HFFc6 (cell line): ENCODE measurements around the gene HBG2. TPM values are rescaled to one million over a fixed set of nuclear protein-coding genes. Genes with fewer than 3 reads are reported as not detected.

Experiments
- DNase-seq: peaks from one replicate; pipeline ENCODE4 v3.0.0-alpha.2; 2018
- H3K27ac Mint-ChIP-seq: 2 replicates; pipeline ENCODE4 v1.8.0; 2020; ENCODE audit warnings: mild to moderate bottlenecking, mixed read lengths
- H3K27me3 Mint-ChIP-seq: 2 replicates; pipeline ENCODE4 v1.8.0; 2021; ENCODE audit warnings: mild to moderate bottlenecking, moderate library complexity, mixed read lengths; ENCODE audit not compliant: insufficient read depth
- H3K36me3 Mint-ChIP-seq: 2 replicates; pipeline ENCODE4 v1.8.0; 2021; ENCODE audit warnings: low read depth, mixed read lengths
- H3K4me1 Mint-ChIP-seq: 2 replicates; pipeline ENCODE4 v1.8.0; 2020; ENCODE audit warnings: low read depth, mixed read lengths
- H3K4me3 Mint-ChIP-seq: 2 replicates; pipeline ENCODE4 v1.8.0; 2020; ENCODE audit warnings: mild to moderate bottlenecking, moderate library complexity, mixed read lengths
- H3K9me3 Mint-ChIP-seq: 2 replicates; pipeline ENCODE4 v1.8.0; 2020; ENCODE audit warnings: mild to moderate bottlenecking, mixed read lengths
- total RNA-seq, 6 experiments: library from RNA; stranded (reverse); fragmentation: NEBNext Ultra II Directional; extraction: Animal tissue kit (Norgen Biotek cat#: 25700); gene quantifications; 2 replicates in 1 of 6; 3 replicates in 5 of 6; pipeline ENCODE4 v1.2.3, GENCODE V29; 2021
- TF ChIP-seq, protein P1 (sequence below): fragments of 200-600 bp; sonication (generic); IDR thresholded peaks from 2 replicates; pipeline ENCODE4 v1.5.0; 2021; ENCODE audit warnings: antibody characterized with exemption, mild to moderate bottlenecking

The HBG2 gene
- total RNA-seq, 6 experiments from 2014 or later, result not detected

GRCh38 chr11:5240458-5240857, 14.1 kb downstream of the HBG2 start:
- H3K27me3 Mint-ChIP-seq, result no peaks in the 10 kb centered on the region
- TF ChIP-seq, protein P1, sequence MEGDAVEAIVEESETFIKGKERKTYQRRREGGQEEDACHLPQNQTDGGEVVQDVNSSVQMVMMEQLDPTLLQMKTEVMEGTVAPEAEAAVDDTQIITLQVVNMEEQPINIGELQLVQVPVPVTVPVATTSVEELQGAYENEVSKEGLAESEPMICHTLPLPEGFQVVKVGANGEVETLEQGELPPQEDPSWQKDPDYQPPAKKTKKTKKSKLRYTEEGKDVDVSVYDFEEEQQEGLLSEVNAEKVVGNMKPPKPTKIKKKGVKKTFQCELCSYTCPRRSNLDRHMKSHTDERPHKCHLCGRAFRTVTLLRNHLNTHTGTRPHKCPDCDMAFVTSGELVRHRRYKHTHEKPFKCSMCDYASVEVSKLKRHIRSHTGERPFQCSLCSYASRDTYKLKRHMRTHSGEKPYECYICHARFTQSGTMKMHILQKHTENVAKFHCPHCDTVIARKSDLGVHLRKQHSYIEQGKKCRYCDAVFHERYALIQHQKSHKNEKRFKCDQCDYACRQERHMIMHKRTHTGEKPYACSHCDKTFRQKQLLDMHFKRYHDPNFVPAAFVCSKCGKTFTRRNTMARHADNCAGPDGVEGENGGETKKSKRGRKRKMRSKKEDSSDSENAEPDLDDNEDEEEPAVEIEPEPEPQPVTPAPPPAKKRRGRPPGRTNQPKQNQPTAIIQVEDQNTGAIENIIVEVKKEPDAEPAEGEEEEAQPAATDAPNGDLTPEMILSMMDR, result no peak
- H3K4me1 Mint-ChIP-seq, result peaks cover 11% of the 10 kb centered on the region
- DNase-seq, result no peak
- H3K9me3 Mint-ChIP-seq, result no peaks in the 10 kb centered on the region
- H3K4me3 Mint-ChIP-seq, result no peak overlapping the region
- no peaks in the 10 kb centered on the region for H3K36me3 Mint-ChIP-seq
- H3K27ac Mint-ChIP-seq, result no peak overlapping the region

- TF ChIP-seq, protein P1, result no peak
- no peak for DNase-seq
- H3K36me3 Mint-ChIP-seq, result no peaks in the 10 kb centered on the region
- no peak overlapping the region for H3K27ac Mint-ChIP-seq
- H3K9me3 Mint-ChIP-seq, result no peaks in the 10 kb centered on the region
- no peak overlapping the region for H3K4me3 Mint-ChIP-seq
- H3K27me3 Mint-ChIP-seq, result no peaks in the 10 kb centered on the region
- peaks cover 11% of the 10 kb centered on the region for H3K4me1 Mint-ChIP-seq
Measured at GRCh38 chr11:5240056-5240455, 14.5 kb downstream of the HBG2 start.

DNA sequence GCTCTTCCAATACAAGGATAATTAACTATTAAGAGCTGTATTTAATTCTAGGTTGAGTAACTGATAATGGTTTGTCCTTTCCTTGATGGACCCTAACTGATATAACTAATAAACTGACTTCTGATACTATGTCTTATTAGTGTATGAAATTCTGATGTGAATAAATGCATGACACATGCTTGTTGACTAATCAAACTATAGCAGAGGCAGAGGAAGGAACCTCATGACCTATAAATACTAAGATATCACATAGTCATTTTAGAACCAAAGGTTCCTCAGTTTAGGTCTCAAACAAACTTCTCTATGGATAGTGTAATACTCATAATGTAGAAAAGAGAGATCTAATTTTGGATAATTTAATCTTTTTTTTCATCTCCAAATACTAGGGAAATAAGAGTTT, 15.5 kb downstream of the HBG2 start:
- Mint-ChIP-seq H3K9me3 (no peaks in the 10 kb centered on the region), H3K4me3 (no peak overlapping the region), H3K4me1 (peaks cover 17% of the 10 kb centered on the region), H3K27ac (no peak overlapping the region), H3K27me3 (no peaks in the 10 kb centered on the region), H3K36me3 (no peaks in the 10 kb centered on the region)
- TF ChIP-seq, protein P1, result no peak
- no peak for DNase-seq

GRCh38 chr11:5238486-5238885, 16.1 kb downstream of the HBG2 start:
- Mint-ChIP-seq H3K9me3 (no peaks in the 10 kb centered on the region), H3K27me3 (no peaks in the 10 kb centered on the region), H3K4me1 (peaks cover 17% of the 10 kb centered on the region), H3K27ac (no peak overlapping the region), H3K4me3 (no peak overlapping the region), H3K36me3 (no peaks in the 10 kb centered on the region)
- TF ChIP-seq, protein P1, result no peak
- no peak for DNase-seq

DNA sequence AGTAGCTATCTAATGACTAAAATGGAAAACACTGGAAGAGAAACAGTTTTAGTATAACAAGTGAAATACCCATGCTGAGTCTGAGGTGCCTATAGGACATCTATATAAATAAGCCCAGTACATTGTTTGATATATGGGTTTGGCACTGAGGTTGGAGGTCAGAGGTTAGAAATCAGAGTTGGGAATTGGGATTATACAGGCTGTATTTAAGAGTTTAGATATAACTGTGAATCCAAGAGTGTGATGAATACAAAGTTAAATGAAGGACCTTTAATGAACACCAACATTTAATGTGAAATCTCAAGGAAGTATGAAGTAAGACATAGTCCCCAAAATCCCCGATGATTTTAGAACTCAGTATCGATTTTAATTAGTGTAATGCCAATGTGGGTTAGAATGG, 17.2 kb downstream of the HBG2 start:
- no peaks in the 10 kb centered on the region for H3K9me3 Mint-ChIP-seq
- no peaks in the 10 kb centered on the region for H3K27me3 Mint-ChIP-seq
- peaks cover 19% of the 10 kb centered on the region for H3K4me1 Mint-ChIP-seq
- no peak for DNase-seq
- TF ChIP-seq, protein P1, result no peak
- no peak overlapping the region for H3K4me3 Mint-ChIP-seq
- H3K27ac Mint-ChIP-seq, result no peak overlapping the region
- no peaks in the 10 kb centered on the region for H3K36me3 Mint-ChIP-seq
